Activated T-helper 9 cell treated with anti-CD3 and anti-CD28 coated beads, Interleukin-2, amount 50 U/mL, for 16 hours (primary cell): Measurements from ENCODE around the gene TANC2.

Experiments
- DNase-seq: peaks from one replicate; pipeline ENCODE4 v3.0.0-alpha.2; 2020; ENCODE audit warnings: low read depth

Gene TANC2

GRCh38 chr17:62965686-62966425, at the start of gene TANC2:
Gene TANC2 (plus strand): TSS chr17:62966235. CDS start chr17:63009560, 43,325 bp downstream.
- DNase-seq = peak; percentile 65

- no peak for DNase-seq
Measured at GRCh38 chr17:62916684-62917571, 49.1 kb upstream of the TANC2 start.

GRCh38 chr17:62919388-62919787, 46.6 kb upstream of the TANC2 start:
- no peak for DNase-seq

DNA sequence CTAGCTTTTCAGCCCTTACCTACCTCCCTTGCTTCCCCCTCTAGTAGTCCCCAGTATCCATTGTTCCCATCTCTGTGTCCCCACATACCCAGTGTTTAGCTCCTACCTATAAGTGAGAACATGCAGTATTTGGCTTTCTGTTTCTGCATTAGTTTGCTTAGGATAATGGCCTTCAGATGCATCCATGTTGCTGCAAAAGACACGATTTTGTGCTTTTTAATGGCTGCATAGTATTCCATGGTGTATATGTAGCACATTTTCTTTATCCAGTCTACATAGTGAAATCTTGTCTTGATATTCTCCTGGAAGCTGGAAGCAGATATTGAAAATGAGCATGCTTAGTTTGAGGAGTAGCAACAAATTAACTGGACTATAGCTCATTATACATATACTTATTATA, 45.7 kb upstream of the TANC2 start:
- DNase-seq = no peak

GRCh38 chr17:62921817-62922216, 44.2 kb upstream of the TANC2 start:
- no peak for DNase-seq

DNA sequence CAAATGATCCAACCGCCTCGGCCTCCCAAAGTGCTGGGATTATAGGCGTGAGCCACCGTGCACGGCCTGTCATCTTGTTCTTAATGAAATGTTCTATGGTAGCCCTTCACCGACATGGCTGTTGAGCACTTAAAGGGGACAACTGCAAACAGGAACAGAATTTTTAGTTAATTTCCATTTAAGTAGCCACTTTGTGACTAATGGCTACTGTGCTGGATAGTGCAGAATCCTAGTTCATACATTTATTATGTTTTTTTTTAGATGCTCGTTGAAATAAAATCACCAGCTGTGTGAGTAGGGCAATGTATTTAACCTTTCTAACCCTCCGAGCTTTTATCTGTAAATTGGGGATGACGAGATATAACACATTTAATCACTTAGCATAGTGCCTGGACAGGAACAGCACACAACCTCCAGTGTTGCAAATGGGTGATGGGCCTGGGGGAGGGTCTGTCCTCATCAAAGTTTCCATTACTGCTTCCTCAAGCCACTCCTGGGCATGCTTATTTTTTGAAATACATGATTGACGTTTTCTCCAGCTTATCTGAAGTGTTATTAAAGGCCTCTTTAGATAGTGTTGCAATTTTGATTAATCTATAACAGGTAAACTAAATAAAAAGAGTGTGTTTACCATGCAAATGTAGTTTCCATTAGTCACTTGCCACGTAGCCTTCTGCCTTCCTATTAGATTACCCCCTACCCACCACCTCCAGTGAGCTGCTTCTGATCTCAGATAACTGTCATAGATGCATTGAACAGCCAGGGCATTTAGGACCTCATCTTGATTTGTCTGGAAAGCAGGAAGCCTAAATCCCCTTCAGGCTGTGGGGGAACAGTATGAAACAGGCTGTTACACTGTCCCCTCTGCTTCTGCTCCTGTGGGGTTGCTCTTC, 42.5 kb upstream of the TANC2 start:
- DNase-seq = no peak

- no peak for DNase-seq
Measured at GRCh38 chr17:62925267-62925836, 40.7 kb upstream of the TANC2 start.

GRCh38 chr17:62927083-62927482, 39.0 kb upstream of the TANC2 start:
- DNase-seq = no peak

- DNase-seq = no peak
Measured at GRCh38 chr17:62929320-62929719, 36.7 kb upstream of the TANC2 start.

GRCh38 chr17:62931101-62931500, 34.9 kb upstream of the TANC2 start:
- no peak for DNase-seq

DNA sequence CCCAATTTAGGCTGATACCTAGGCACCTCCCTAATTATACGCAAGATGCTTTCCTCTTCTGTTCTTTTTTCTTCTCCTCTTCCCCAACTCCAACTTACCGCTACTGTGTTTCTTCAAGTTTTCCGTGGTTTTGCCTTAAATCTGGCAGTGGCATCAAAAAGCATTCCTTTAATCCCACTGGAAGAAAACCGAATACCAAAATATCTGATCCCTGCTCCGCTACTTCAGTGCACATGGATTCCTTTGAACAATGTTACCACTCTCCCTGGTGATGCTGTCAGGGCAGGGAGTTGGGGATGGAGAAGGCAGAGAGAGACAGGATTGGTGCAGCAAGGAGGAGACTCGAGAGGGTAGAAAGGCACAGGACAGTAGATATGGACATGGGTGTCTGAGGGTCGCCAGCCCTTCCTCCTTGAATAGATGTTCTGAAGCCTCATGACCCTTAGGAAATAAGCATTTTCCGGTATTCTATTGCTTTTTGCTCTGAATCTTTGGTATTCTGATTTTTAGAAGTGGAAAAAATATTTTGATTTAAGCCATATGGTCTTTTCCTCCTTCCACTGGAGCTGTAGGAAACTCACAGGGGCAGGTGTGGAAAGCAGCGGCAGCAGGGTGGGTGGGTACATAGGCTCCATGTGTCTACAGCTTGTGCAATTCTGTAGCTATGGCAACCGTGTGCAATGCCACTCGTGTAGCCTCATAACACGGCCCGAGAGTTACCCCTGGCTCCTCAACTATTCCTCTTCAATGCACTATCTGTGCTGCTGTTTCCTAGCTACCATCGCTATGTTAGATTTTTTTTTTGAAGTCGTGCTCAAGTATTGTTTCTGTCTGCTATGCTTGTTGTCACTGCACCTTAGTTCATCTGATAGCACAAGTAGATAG, 32.3 kb upstream of the TANC2 start:
- DNase-seq = no peak

DNA sequence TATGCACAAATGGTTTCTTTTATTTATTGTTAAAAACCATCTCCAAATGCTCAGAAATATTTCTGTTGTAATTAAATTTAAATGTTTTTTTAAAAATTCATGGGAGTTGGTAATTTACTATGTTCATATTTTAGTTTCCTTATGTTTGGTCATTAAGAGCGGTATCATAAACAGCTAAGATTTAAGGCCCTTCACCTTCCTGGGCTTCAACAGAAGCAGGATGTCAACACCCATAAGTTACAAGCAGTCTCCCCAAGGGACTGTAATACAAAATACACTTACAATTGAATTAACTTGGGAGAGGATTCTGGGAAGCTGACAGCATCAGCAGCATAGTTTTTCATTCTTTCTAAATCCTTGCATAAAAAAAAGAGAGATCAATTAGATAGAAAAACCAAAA, 30.9 kb upstream of the TANC2 start:
- DNase-seq = no peak

DNA sequence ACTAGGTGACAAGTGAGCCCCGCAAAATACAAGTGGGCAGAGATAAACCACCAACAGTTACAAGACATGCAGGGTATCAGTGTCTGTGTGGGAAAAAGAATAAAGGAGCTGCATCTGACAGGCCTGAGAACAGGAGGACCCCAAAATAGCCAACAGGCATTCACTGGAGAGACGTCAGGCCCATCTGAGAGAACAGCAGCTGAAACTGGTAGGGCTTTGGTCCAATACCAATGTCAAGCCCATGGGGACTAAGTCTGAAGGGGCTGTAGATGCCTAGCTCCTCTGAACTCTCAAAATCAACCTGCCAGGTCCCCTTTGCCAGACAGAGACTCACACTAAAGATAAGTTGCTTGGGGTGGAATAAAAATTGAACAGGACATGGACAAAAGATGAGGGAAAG, 30.5 kb upstream of the TANC2 start:
- DNase-seq = no peak

DNA sequence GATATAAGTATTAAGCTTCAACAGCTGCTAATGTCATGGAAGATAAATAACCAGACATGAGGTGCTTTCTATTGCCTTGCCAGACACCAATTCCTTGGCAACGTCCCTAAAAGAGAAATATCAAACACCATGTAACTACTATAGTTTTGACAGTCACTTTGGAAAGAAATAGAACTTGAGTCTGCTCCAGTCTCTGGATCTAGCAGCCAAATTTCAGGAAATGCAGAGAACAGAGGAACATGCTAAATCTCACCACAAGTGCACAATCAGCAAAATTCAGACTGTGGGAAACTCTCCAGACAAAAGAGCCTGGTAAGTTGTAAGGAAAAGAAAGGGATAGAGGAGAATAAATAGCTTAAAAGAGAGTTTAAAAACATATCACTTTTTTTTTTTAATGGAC, 28.4 kb upstream of the TANC2 start:
- no peak for DNase-seq

DNA sequence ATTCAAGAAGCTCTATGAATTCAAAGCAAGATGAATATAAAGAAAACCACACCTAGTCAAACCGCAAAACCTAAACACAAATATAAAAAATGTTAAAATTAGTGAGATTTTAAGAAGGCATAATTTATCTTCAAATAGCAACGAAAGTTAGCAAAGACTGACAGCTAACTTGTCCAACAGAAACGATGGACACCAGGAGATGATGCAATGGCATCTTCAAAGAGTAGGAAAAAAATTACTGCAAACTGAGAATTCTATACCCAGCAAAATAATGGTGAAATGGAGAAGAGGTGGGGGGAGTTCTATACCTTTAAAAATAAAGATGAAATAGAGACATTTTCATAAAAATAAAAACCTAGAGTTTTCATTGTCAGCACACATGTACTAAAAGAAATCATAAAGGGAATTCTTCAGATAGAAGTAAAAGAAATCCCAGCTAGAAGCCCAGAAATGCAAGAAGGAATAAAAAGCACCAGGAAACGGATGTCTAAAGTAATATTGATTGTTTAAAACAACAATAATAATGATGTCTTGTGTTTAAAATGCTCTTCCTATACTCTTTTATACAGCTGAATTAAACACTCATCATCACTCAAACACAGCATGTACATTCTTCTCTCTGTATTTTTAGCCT, 24.6 kb upstream of the TANC2 start:
- DNase-seq = no peak

- DNase-seq = no peak
Measured at GRCh38 chr17:62948370-62948769, 17.7 kb upstream of the TANC2 start.

DNA sequence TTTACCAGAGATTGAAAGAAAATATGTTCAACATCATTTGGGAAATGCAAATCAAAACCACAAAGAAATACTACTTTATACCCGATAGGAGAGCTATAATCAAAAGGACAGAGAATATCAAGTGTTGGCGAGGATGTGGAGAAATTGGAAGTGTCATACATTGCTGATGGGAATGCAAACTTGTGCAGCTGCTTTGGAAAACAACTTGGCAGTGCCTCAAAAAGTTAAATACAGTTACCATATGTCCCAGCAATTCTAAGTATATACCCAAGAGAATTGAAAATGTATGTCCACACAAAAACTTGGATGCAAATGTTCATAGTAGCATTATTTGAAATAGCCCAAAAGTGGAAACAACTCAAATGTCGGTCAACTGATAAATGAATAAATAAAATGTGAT, 17.0 kb upstream of the TANC2 start:
- DNase-seq = no peak

GRCh38 chr17:62950067-62950466, 16.0 kb upstream of the TANC2 start:
- DNase-seq = no peak

- DNase-seq = no peak
Measured at GRCh38 chr17:62955841-62956352, 10.1 kb upstream of the TANC2 start.

GRCh38 chr17:62963296-62963695, 2.7 kb upstream of the TANC2 start:
- DNase-seq = no peak
